ACC112 (cell line): Measurements from ENCODE around the gene STX8.
"Not testable (repeated sequence)": the region's sequence is repeated elsewhere in the genome, so short reads cannot be mapped to it uniquely, and the experiment has no call there.

ENCODE experiments used
- H2AFZ ChIP-seq: fragments of 200-600 bp; sonication (generic); one replicate; pipeline ENCODE4 v1.6.0; 2017; ENCODE audit warnings: antibody characterized with exemption, low read length; ENCODE audit not compliant: unreplicated experiment
- H3K27ac ChIP-seq: fragments of 200-600 bp; sonication (generic); 2 replicates; pipeline ENCODE4 v1.5.1; 2014; ENCODE audit warnings: low read depth, mild to moderate bottlenecking, antibody characterized with exemption, low read length, moderate library complexity
- H3K27me3 ChIP-seq: fragments of 200-600 bp; sonication (generic); 2 replicates; pipeline ENCODE4 v1.6.1; 2014; ENCODE audit warnings: mild to moderate bottlenecking, antibody characterized with exemption, low read length, moderate library complexity, mixed read lengths; ENCODE audit not compliant: insufficient read depth
- H3K36me3 ChIP-seq: fragments of 200-600 bp; sonication (generic); 2 replicates; pipeline ENCODE4 v1.6.1; 2016; ENCODE audit warnings: mild to moderate bottlenecking, antibody characterized with exemption, low read length, moderate library complexity, mixed read lengths; ENCODE audit not compliant: insufficient read depth
- H3K4me1 ChIP-seq: fragments of 200-600 bp; sonication (generic); one replicate; pipeline ENCODE4 v1.6.1; 2016; ENCODE audit warnings: low read length, mixed read lengths; ENCODE audit not compliant: insufficient read depth, unreplicated experiment, control insufficient read depth
- H3K4me3 ChIP-seq: fragments of 200-600 bp; sonication (generic); 2 replicates; pipeline ENCODE4 v1.5.1; 2014; ENCODE audit warnings: mild to moderate bottlenecking, low read depth, low read length
- H3K79me2 ChIP-seq: fragments of 200-600 bp; sonication (generic); one replicate; pipeline ENCODE4 v1.6.0; 2016; ENCODE audit warnings: low read length; ENCODE audit not compliant: control insufficient read depth, unreplicated experiment, insufficient read depth

STX8 gene

GRCh38 chr17:9376177-9376576 is 199.4 kb downstream of the STX8 start:
- not testable (repeated sequence) for H3K4me3 ChIP-seq, H3K27ac ChIP-seq, H2AFZ ChIP-seq, H3K79me2 ChIP-seq, H3K27me3 ChIP-seq, H3K4me1 ChIP-seq
- H3K36me3 ChIP-seq = peaks cover 11% of the 10 kb centered on the region; the same call in 1 of the 2 replicates

- no peaks in the 10 kb centered on the region for H3K79me2 ChIP-seq
- H3K4me1 ChIP-seq = peaks cover 15% of the 10 kb centered on the region
- H3K27ac ChIP-seq = peak overlapping the region; percentile 65
- no peak overlapping the region for H3K4me3 ChIP-seq
- H2AFZ ChIP-seq = no peak overlapping the region
- no peaks in the 10 kb centered on the region for H3K27me3 ChIP-seq
- peaks cover 3% of the 10 kb centered on the region; the same call in 1 of the 2 replicates for H3K36me3 ChIP-seq
Observed at GRCh38 chr17:9371019-9371418, 204.6 kb downstream of the STX8 start.

- Histone ChIP-seq H3K4me3 (no peak overlapping the region), H2AFZ (no peak overlapping the region), H3K27ac (peak overlapping the region; percentile 65), H3K79me2 (no peaks in the 10 kb centered on the region), H3K36me3 (no peaks in the 10 kb centered on the region), H3K4me1 (peaks cover 15% of the 10 kb centered on the region), H3K27me3 (no peaks in the 10 kb centered on the region)
Observed at GRCh38 chr17:9370467-9370866, 205.2 kb downstream of the STX8 start.

GRCh38 chr17:9368631-9369030 is 207.0 kb downstream of the STX8 start:
- H3K36me3 ChIP-seq = no peaks in the 10 kb centered on the region
- H3K4me3 ChIP-seq = no peak overlapping the region
- no peak overlapping the region for H3K27ac ChIP-seq
- H2AFZ ChIP-seq = no peak overlapping the region
- no peaks in the 10 kb centered on the region for H3K27me3 ChIP-seq
- no peaks in the 10 kb centered on the region for H3K79me2 ChIP-seq
- H3K4me1 ChIP-seq = peaks cover 24% of the 10 kb centered on the region

- Histone ChIP-seq H2AFZ (no peak overlapping the region), H3K36me3 (no peaks in the 10 kb centered on the region), H3K4me3 (no peak overlapping the region), H3K4me1 (peaks cover 29% of the 10 kb centered on the region), H3K27me3 (no peaks in the 10 kb centered on the region), H3K27ac (no peak overlapping the region), H3K79me2 (no peaks in the 10 kb centered on the region)
Observed at GRCh38 chr17:9367156-9367555, 208.5 kb downstream of the STX8 start.

GRCh38 chr17:9364837-9365430 is 210.7 kb downstream of the STX8 start:
- Histone ChIP-seq H3K27ac (no peak overlapping the region), H3K4me3 (no peak overlapping the region), H3K36me3 (no peaks in the 10 kb centered on the region), H3K79me2 (no peaks in the 10 kb centered on the region), H3K27me3 (no peaks in the 10 kb centered on the region), H3K4me1 (peaks cover 13% of the 10 kb centered on the region), H2AFZ (no peak overlapping the region)

GRCh38 chr17:9363440-9364350 is 211.9 kb downstream of the STX8 start:
- Histone ChIP-seq H3K36me3 (no peaks in the 10 kb centered on the region), H3K79me2 (no peaks in the 10 kb centered on the region), H3K27me3 (no peaks in the 10 kb centered on the region), H3K4me1 (peaks cover 13% of the 10 kb centered on the region), H3K4me3 (no peak overlapping the region), H3K27ac (no peak overlapping the region), H2AFZ (no peak overlapping the region)

GRCh38 chr17:9361188-9361955 is 214.2 kb downstream of the STX8 start:
- H3K27ac ChIP-seq = no peak overlapping the region
- H3K4me1 ChIP-seq = peaks cover 13% of the 10 kb centered on the region

GRCh38 chr17:9360677-9361081 is 214.9 kb downstream of the STX8 start:
- Histone ChIP-seq H3K36me3 (no peaks in the 10 kb centered on the region), H3K4me1 (peaks cover 13% of the 10 kb centered on the region), H3K27ac (no peak overlapping the region), H2AFZ (no peak overlapping the region), H3K4me3 (peak overlapping the region; percentile 59), H3K79me2 (no peaks in the 10 kb centered on the region), H3K27me3 (no peaks in the 10 kb centered on the region)

More at GRCh38 chr17:9361188-9361955, 214.2 kb downstream of the STX8 start:
- no peak overlapping the region for H2AFZ ChIP-seq
- H3K4me3 ChIP-seq = peak overlapping the region; percentile 59
- no peaks in the 10 kb centered on the region for H3K36me3 ChIP-seq
- no peaks in the 10 kb centered on the region for H3K79me2 ChIP-seq
- H3K27me3 ChIP-seq = no peaks in the 10 kb centered on the region

GRCh38 chr17:9356488-9356911 is 219.1 kb downstream of the STX8 start:
- no peak overlapping the region for H3K27ac ChIP-seq
- H3K4me1 ChIP-seq = no peaks in the 10 kb centered on the region
- no peak overlapping the region for H3K4me3 ChIP-seq
- no peaks in the 10 kb centered on the region for H3K27me3 ChIP-seq
- no peaks in the 10 kb centered on the region for H3K79me2 ChIP-seq
- H3K36me3 ChIP-seq = no peaks in the 10 kb centered on the region
- H2AFZ ChIP-seq = no peak overlapping the region
